ENCODE data around the gene SCML1.

- no peak for TF ChIP-seq CREB1 (IDR thresholded peaks at IDR 0.05)
- TF ChIP-seq, protein P1, sequence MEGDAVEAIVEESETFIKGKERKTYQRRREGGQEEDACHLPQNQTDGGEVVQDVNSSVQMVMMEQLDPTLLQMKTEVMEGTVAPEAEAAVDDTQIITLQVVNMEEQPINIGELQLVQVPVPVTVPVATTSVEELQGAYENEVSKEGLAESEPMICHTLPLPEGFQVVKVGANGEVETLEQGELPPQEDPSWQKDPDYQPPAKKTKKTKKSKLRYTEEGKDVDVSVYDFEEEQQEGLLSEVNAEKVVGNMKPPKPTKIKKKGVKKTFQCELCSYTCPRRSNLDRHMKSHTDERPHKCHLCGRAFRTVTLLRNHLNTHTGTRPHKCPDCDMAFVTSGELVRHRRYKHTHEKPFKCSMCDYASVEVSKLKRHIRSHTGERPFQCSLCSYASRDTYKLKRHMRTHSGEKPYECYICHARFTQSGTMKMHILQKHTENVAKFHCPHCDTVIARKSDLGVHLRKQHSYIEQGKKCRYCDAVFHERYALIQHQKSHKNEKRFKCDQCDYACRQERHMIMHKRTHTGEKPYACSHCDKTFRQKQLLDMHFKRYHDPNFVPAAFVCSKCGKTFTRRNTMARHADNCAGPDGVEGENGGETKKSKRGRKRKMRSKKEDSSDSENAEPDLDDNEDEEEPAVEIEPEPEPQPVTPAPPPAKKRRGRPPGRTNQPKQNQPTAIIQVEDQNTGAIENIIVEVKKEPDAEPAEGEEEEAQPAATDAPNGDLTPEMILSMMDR (IDR thresholded peaks at IDR 0.05; ENCODE audit: control extremely low read depth in 1 of 3, insufficient read depth in 1 of 3, low read depth in 1 of 3, low read length in 3 of 3): no peak
These were observed 34.1 kb upstream of the SCML1 start for GRCh38 chrX:17703201-17703600.
